ENCODE data around the gene TBL1XR1.

DNA sequence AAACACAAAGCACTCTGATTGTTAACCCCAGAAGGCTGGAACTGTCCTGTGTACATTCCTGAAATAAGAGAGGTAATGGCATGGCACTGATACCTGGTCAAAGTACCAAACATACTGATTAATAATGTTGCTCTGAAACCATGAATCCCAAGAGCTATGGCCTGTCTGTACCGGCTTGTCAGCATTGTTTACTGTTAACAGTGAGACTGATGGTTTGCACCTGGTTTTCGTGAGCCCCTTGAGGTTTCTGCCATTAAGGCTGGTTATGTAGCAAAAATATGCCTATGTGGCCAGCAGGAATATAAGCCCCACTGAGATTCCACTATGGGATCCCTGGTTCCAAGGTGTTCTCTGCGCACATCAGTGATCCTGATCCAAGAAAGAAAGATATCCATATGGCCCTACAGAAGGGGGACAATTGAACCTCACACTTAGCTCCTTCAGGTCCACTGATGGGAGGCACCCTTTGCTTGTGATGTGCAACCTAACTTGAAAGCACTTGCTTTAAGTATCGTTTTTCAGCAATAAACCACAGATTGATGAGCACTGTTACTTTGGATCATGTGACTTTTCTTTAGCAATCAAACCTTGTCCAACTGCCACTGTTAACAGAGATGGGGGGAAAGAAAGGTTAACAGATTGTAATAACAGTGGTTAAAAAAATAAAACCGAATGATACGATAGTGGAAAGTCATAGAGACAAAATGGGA lies 65.2 kb downstream of the TBL1XR1 start:
- TF ChIP-seq, protein P1, sequence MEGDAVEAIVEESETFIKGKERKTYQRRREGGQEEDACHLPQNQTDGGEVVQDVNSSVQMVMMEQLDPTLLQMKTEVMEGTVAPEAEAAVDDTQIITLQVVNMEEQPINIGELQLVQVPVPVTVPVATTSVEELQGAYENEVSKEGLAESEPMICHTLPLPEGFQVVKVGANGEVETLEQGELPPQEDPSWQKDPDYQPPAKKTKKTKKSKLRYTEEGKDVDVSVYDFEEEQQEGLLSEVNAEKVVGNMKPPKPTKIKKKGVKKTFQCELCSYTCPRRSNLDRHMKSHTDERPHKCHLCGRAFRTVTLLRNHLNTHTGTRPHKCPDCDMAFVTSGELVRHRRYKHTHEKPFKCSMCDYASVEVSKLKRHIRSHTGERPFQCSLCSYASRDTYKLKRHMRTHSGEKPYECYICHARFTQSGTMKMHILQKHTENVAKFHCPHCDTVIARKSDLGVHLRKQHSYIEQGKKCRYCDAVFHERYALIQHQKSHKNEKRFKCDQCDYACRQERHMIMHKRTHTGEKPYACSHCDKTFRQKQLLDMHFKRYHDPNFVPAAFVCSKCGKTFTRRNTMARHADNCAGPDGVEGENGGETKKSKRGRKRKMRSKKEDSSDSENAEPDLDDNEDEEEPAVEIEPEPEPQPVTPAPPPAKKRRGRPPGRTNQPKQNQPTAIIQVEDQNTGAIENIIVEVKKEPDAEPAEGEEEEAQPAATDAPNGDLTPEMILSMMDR (IDR thresholded peaks at IDR 0.05): no peak
- no peak for TF ChIP-seq POLR2A (IDR thresholded peaks at IDR 0.05)
